Tibial nerve (tissue), 3 donors: ENCODE results near the gene MRPS7.

ENCODE experiments used
- EP300 ChIP-seq, 2 donors: sonication (generic); formaldehyde crosslinking; IDR thresholded peaks; one replicate each; pipeline ENCODE4 v1.6.1; 2017; ENCODE audit warnings: antibody characterized with exemption in 2 of 2, mild to moderate bottlenecking in 1 of 2
- POLR2A ChIP-seq, 2 donors: fragments of 450-650 bp; IDR thresholded peaks; one replicate each; pipeline ENCODE4 v1.6.1; 2017; ENCODE audit warnings: antibody characterized with exemption in 2 of 2, mild to moderate bottlenecking in 2 of 2, moderate library complexity in 2 of 2

- TF ChIP-seq POLR2A (IDR thresholded peaks at IDR 0.05), result no peak
- no peak for TF ChIP-seq EP300 (IDR thresholded peaks at IDR 0.05)
Observed at GRCh38 chr17:75260641-75261335, 891 bp upstream of the MRPS7 start.
